Glutamatergic neuron (in vitro differentiated cells): Measurements from ENCODE around the gene RAB7B. TPM values are rescaled to one million over a fixed set of nuclear protein-coding genes. Genes with fewer than 3 reads are reported as not detected.

Experiments used
- DNase-seq: peaks from one replicate; pipeline ENCODE4 v3.0.0; 2022
- H3K27ac Mint-ChIP-seq: one replicate; pipeline ENCODE4 v1.8.0; 2020; ENCODE audit warnings: mild to moderate bottlenecking, mixed read lengths, inconsistent platforms; ENCODE audit not compliant: unreplicated experiment
- H3K27me3 Mint-ChIP-seq: one replicate; pipeline ENCODE4 v1.8.0; 2020; ENCODE audit warnings: mild to moderate bottlenecking, moderate library complexity, mixed read lengths, inconsistent platforms; ENCODE audit not compliant: unreplicated experiment
- H3K36me3 Mint-ChIP-seq: one replicate; pipeline ENCODE4 v1.8.0; 2020; ENCODE audit warnings: mild to moderate bottlenecking, mixed read lengths, inconsistent platforms; ENCODE audit not compliant: unreplicated experiment
- H3K4me1 Mint-ChIP-seq: one replicate; pipeline ENCODE4 v1.8.0; 2020; ENCODE audit warnings: mild to moderate bottlenecking, low read depth, mixed read lengths, inconsistent platforms; ENCODE audit not compliant: unreplicated experiment
- H3K4me3 Mint-ChIP-seq: one replicate; pipeline ENCODE4 v1.8.0; 2020; ENCODE audit warnings: mild to moderate bottlenecking, mixed read lengths, inconsistent platforms; ENCODE audit not compliant: unreplicated experiment
- H3K9me3 Mint-ChIP-seq: one replicate; pipeline ENCODE4 v1.8.0; 2020; ENCODE audit warnings: mild to moderate bottlenecking, moderate library complexity, mixed read lengths, inconsistent platforms; ENCODE audit not compliant: unreplicated experiment
- CTCF ChIP-seq: fragments of 200-600 bp; sonication (generic); IDR thresholded peaks from one replicate; pipeline ENCODE4 v1.5.0; 2021; ENCODE audit not compliant: partially characterized antibody, unreplicated experiment
- total RNA-seq: library from RNA; stranded (reverse); fragmentation: NEBNext Ultra II Directional; extraction: Animal tissue kit (Norgen Biotek cat#: 25700); gene quantifications from one replicate; pipeline ENCODE4 v1.2.1, GENCODE V29; 2021; ENCODE audit not compliant: unreplicated experiment

RAB7B gene
- total RNA-seq, 1 donor from 2014 or later: not detected

GRCh38 chr1:205929496-205930194, 73.5 kb downstream of the RAB7B start:
- DNase-seq: no peak
- no peak overlapping the region for H3K4me3 Mint-ChIP-seq
- peaks cover 3% of the 10 kb centered on the region for H3K9me3 Mint-ChIP-seq
- H3K36me3 Mint-ChIP-seq: peaks cover 6% of the 10 kb centered on the region
- H3K27ac Mint-ChIP-seq: no peak overlapping the region
- no peak for TF ChIP-seq CTCF
- H3K27me3 Mint-ChIP-seq: peaks cover 9% of the 10 kb centered on the region
- no peaks in the 10 kb centered on the region for H3K4me1 Mint-ChIP-seq

- Mint-ChIP-seq H3K27me3 (peaks cover 9% of the 10 kb centered on the region), H3K9me3 (peaks cover 1% of the 10 kb centered on the region), H3K4me1 (no peaks in the 10 kb centered on the region), H3K36me3 (peaks cover 6% of the 10 kb centered on the region), H3K4me3 (no peak overlapping the region), H3K27ac (no peak overlapping the region)
- DNase-seq: no peak
- TF ChIP-seq CTCF: no peak
Measured at GRCh38 chr1:205928317-205928716, 74.9 kb downstream of the RAB7B start.

- Mint-ChIP-seq H3K4me1 (no peaks in the 10 kb centered on the region), H3K36me3 (peaks cover 6% of the 10 kb centered on the region), H3K27me3 (peaks cover 9% of the 10 kb centered on the region), H3K4me3 (no peak overlapping the region), H3K27ac (no peak overlapping the region), H3K9me3 (peaks cover 1% of the 10 kb centered on the region)
- DNase-seq: no peak
- no peak for TF ChIP-seq CTCF
Measured at GRCh38 chr1:205927676-205928075, 75.5 kb downstream of the RAB7B start.

GRCh38 chr1:205927247-205927646, 75.9 kb downstream of the RAB7B start:
- peaks cover 9% of the 10 kb centered on the region for H3K27me3 Mint-ChIP-seq
- DNase-seq: no peak
- TF ChIP-seq CTCF: no peak
- H3K36me3 Mint-ChIP-seq: peaks cover 6% of the 10 kb centered on the region
- no peak overlapping the region for H3K27ac Mint-ChIP-seq
- peaks cover 1% of the 10 kb centered on the region for H3K9me3 Mint-ChIP-seq
- H3K4me1 Mint-ChIP-seq: no peaks in the 10 kb centered on the region
- H3K4me3 Mint-ChIP-seq: no peak overlapping the region

Other genes starting within 250 kb of the RAB7B start
- 1.7 TPM for gene RAB29, start 227.9 kb downstream of the RAB7B start, total RNA-seq
- gene SLC41A1, start 190.2 kb downstream of the RAB7B start, total RNA-seq: 6.2 TPM
- not detected for gene PM20D1, start 153.3 kb downstream of the RAB7B start, total RNA-seq
- gene SLC26A9, start 59.9 kb downstream of the RAB7B start, total RNA-seq: not detected
- not detected for gene CTSE, start 20.5 kb upstream of the RAB7B start, total RNA-seq
- gene RHEX, start 49.8 kb upstream of the RAB7B start, total RNA-seq: not detected
- gene AVPR1B, start 114.0 kb upstream of the RAB7B start, total RNA-seq: not detected
- 1.5 TPM for gene FAM72A, start 199.4 kb upstream of the RAB7B start, total RNA-seq
- 22.8 TPM for gene SRGAP2, start 200.1 kb upstream of the RAB7B start, total RNA-seq